ENCODE data around the gene SIX5.
A peak's percentile ranks its signal among the peaks of the same experiment; 100 is the strongest.

The SIX5 gene
- 1.2 to 1.4 (median 1.4) reads per million in 3 donors for total RNA-seq

DNA sequence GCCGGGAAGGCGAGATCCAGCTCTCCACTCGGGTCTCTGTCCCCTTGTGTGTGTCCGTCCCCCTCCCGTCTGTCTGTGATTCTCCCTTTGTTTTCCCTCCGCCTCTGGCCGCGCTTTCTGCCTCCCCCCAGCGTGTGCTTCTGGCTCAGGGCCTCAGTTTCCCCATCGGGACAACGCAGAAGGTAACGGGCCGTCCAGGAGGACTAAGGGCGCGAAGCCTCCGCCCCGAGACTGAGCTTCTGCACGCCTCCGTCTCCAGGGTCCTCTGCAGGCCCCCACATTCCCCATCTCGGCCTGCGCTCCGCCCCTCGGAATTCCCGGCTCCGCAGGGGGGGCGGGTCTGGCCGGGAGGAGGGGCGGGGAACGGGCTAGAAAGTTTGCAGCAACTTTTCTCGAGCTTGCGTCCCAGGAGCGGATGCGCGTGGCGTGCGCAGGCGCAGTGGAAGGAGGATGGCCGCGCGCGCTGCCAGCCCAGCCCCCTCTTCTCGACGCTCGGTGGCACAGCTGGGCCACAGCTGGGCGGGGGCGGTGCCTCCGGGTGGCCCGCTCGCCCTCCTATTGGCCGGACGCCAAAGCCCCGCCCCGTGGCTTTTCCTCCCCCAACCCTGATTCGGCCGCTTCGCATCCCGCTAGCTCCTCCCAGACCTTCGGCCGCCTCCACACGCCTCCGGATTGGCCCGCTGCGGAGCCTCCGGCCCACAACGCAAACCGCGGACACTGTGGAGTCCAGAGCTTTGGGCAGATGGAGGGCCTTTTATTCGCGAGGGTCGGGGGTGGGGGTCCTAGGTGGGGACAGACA, at the start of gene SIX5:
Gene SIX5 (minus strand): TSS at position 269 of the 799 bp plus-strand sequence. CDS start 408 bp downstream, outside the sequence.
- H3K4me3 ChIP-seq (ENCODE audit: insufficient read depth, low read depth, low read length, poor library complexity, severe bottlenecking), result peak within 1 kb of the TSS; percentile 68
- H3K36me3 ChIP-seq (ENCODE audit: control insufficient read depth, insufficient read depth, low read length), result no peaks in the 10 kb centered on the region
- peaks cover 17% of the 10 kb centered on the region for H3K27me3 ChIP-seq (replicated peaks; ENCODE audit: control insufficient read depth, insufficient read depth, low read length, poor library complexity, severe bottlenecking)
- peak within 1 kb of the TSS; percentile 56 for H3K27ac ChIP-seq (ENCODE audit: insufficient read depth, low read length, poor library complexity, severe bottlenecking)
- H3K9me3 ChIP-seq (ENCODE audit: control insufficient read depth, low read length), result no peaks in the 10 kb centered on the region
- DNase-seq, result peak; percentile 86 to 92 (median 91)
- H3K4me1 ChIP-seq (ENCODE audit: control insufficient read depth, insufficient read depth, low read length, poor library complexity, severe bottlenecking), result peaks cover 30% of the 10 kb centered on the region

DNA sequence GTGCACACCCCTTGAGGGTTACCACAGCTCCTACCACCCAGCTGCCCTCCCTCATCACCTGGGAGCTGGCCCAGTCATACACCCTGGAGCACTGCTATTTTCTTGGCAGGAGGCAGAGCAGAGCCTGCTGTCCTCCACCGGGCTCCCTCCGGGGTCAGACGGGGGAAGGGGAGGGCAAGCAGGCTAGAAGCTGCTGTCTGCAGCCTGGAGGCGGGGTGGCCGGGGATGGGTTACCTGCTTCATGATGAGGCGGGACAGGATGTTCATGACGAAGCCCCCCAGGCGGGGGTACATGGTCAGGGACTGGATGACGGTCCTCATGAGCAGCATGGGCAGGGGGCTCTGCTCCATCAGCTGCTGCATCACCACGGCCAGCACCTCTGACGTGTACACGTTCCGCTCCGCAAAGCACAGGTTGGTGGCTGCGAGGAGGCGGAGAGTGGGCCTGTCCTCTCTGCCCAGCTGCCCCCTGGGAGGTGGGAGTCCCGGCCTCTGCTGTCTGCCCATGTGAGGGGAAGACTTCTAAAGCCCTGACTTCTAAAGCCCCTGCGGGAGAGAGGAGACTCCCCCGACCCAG, 48.8 kb upstream of the SIX5 start:
- H3K36me3 ChIP-seq (ENCODE audit: control insufficient read depth, insufficient read depth, low read length), result peaks cover 11% of the 10 kb centered on the region
- no peaks in the 10 kb centered on the region for H3K27me3 ChIP-seq (replicated peaks; ENCODE audit: control insufficient read depth, insufficient read depth, low read length, poor library complexity, severe bottlenecking)
- no peaks in the 10 kb centered on the region for H3K9me3 ChIP-seq (ENCODE audit: control insufficient read depth, low read length)
- no peak overlapping the region for H3K27ac ChIP-seq (ENCODE audit: insufficient read depth, low read length, poor library complexity, severe bottlenecking)
- no peak for DNase-seq
- H3K4me3 ChIP-seq (ENCODE audit: insufficient read depth, low read depth, low read length, poor library complexity, severe bottlenecking), result no peak overlapping the region
- no peaks in the 10 kb centered on the region for H3K4me1 ChIP-seq (ENCODE audit: control insufficient read depth, insufficient read depth, low read length, poor library complexity, severe bottlenecking)

- peak; percentile 87 to 92 (median 91) for DNase-seq
- Histone ChIP-seq H3K4me1 (ENCODE audit: control insufficient read depth, insufficient read depth, low read length, poor library complexity, severe bottlenecking) (no peaks in the 10 kb centered on the region), H3K4me3 (ENCODE audit: insufficient read depth, low read depth, low read length, poor library complexity, severe bottlenecking) (no peak overlapping the region), H3K27ac (ENCODE audit: insufficient read depth, low read length, poor library complexity, severe bottlenecking) (no peak overlapping the region), H3K36me3 (ENCODE audit: control insufficient read depth, insufficient read depth, low read length) (peaks cover 5% of the 10 kb centered on the region), H3K27me3 (replicated peaks; ENCODE audit: control insufficient read depth, insufficient read depth, low read length, poor library complexity, severe bottlenecking) (no peaks in the 10 kb centered on the region), H3K9me3 (ENCODE audit: control insufficient read depth, low read length) (no peaks in the 10 kb centered on the region)
Measured at GRCh38 chr19:45817010-45817724, 48.1 kb upstream of the SIX5 start.

DNA sequence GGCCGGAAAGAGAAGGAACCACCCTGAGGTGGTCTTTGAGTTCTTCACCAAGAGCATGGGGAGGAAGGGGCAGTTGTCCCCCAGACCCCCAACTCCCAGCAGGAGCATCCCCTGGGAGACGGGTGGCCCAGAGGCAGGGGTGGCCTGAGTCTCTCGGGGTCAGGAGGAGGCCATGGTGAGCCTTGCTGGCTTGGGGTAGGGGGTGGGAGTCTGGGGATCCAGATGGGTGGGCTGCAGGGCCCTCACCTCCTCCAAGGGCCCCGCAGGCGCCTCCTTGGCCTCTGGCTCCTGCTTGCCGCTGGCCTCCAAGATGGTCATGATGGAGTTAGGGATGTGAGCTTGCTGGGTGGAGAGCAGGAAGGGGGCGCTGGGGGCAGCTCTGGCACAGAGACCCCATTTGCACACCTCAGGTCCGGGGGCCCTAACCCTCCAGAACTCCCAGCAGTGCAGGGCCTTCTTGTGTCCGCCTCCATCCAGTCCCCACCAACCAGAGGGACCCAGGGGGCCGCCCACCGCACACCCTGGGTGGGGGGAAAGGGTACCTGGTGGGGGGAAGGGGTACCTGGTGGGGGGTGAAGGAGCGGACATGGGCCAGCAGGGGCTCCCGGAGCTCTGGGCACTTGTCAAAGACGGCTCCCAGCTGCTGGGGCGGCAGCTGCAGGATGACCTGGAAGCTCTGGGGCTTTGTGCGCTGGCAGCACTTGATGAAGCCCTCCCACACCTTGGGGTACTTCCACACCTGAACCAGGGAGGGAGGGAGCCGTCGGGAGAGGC, 47.4 kb upstream of the SIX5 start:
- H3K4me3 ChIP-seq (ENCODE audit: insufficient read depth, low read depth, low read length, poor library complexity, severe bottlenecking), result no peak overlapping the region
- H3K9me3 ChIP-seq (ENCODE audit: control insufficient read depth, low read length), result no peaks in the 10 kb centered on the region
- H3K27ac ChIP-seq (ENCODE audit: insufficient read depth, low read length, poor library complexity, severe bottlenecking), result no peak overlapping the region
- no peaks in the 10 kb centered on the region for H3K4me1 ChIP-seq (ENCODE audit: control insufficient read depth, insufficient read depth, low read length, poor library complexity, severe bottlenecking)
- H3K27me3 ChIP-seq (replicated peaks; ENCODE audit: control insufficient read depth, insufficient read depth, low read length, poor library complexity, severe bottlenecking), result no peaks in the 10 kb centered on the region
- DNase-seq, result no peak
- H3K36me3 ChIP-seq (ENCODE audit: control insufficient read depth, insufficient read depth, low read length), result peaks cover 5% of the 10 kb centered on the region

- no peaks in the 10 kb centered on the region for H3K9me3 ChIP-seq (ENCODE audit: control insufficient read depth, low read length)
- no peak overlapping the region for H3K4me3 ChIP-seq (ENCODE audit: insufficient read depth, low read depth, low read length, poor library complexity, severe bottlenecking)
- no peaks in the 10 kb centered on the region for H3K27me3 ChIP-seq (replicated peaks; ENCODE audit: control insufficient read depth, insufficient read depth, low read length, poor library complexity, severe bottlenecking)
- H3K27ac ChIP-seq (ENCODE audit: insufficient read depth, low read length, poor library complexity, severe bottlenecking), result no peak overlapping the region
- no peak for DNase-seq
- H3K36me3 ChIP-seq (ENCODE audit: control insufficient read depth, insufficient read depth, low read length), result peaks cover 3% of the 10 kb centered on the region
- H3K4me1 ChIP-seq (ENCODE audit: control insufficient read depth, insufficient read depth, low read length, poor library complexity, severe bottlenecking), result no peaks in the 10 kb centered on the region
Measured at GRCh38 chr19:45815481-45816216, 46.6 kb upstream of the SIX5 start.

- no peak within 1 kb of the TSS for H3K4me3 ChIP-seq (ENCODE audit: insufficient read depth, low read depth, low read length, poor library complexity, severe bottlenecking)
- no peaks in the 10 kb centered on the region for H3K36me3 ChIP-seq (ENCODE audit: control insufficient read depth, insufficient read depth, low read length)
- no peaks in the 10 kb centered on the region for H3K27me3 ChIP-seq (replicated peaks; ENCODE audit: control insufficient read depth, insufficient read depth, low read length, poor library complexity, severe bottlenecking)
- no peak within 1 kb of the TSS for H3K27ac ChIP-seq (ENCODE audit: insufficient read depth, low read length, poor library complexity, severe bottlenecking)
- H3K9me3 ChIP-seq (ENCODE audit: control insufficient read depth, low read length), result no peaks in the 10 kb centered on the region
- DNase-seq, result no peak
- no peaks in the 10 kb centered on the region for H3K4me1 ChIP-seq (ENCODE audit: control insufficient read depth, insufficient read depth, low read length, poor library complexity, severe bottlenecking)
Measured at GRCh38 chr19:45814851-45815480, 45.9 kb upstream of the SIX5 start, which contains the start of gene RSPH6A. TSS of gene RSPH6A (minus strand) at chr19:45815308. CDS start at chr19:45815176, 132 bp downstream.

- no peaks in the 10 kb centered on the region for H3K9me3 ChIP-seq (ENCODE audit: control insufficient read depth, low read length)
- H3K36me3 ChIP-seq (ENCODE audit: control insufficient read depth, insufficient read depth, low read length), result no peaks in the 10 kb centered on the region
- no peaks in the 10 kb centered on the region for H3K4me1 ChIP-seq (ENCODE audit: control insufficient read depth, insufficient read depth, low read length, poor library complexity, severe bottlenecking)
- no peaks in the 10 kb centered on the region for H3K27me3 ChIP-seq (replicated peaks; ENCODE audit: control insufficient read depth, insufficient read depth, low read length, poor library complexity, severe bottlenecking)
- H3K4me3 ChIP-seq (ENCODE audit: insufficient read depth, low read depth, low read length, poor library complexity, severe bottlenecking), result no peak overlapping the region
- H3K27ac ChIP-seq (ENCODE audit: insufficient read depth, low read length, poor library complexity, severe bottlenecking), result no peak overlapping the region
- no peak for DNase-seq
Measured at GRCh38 chr19:45814166-45814780, 45.2 kb upstream of the SIX5 start.

DNA sequence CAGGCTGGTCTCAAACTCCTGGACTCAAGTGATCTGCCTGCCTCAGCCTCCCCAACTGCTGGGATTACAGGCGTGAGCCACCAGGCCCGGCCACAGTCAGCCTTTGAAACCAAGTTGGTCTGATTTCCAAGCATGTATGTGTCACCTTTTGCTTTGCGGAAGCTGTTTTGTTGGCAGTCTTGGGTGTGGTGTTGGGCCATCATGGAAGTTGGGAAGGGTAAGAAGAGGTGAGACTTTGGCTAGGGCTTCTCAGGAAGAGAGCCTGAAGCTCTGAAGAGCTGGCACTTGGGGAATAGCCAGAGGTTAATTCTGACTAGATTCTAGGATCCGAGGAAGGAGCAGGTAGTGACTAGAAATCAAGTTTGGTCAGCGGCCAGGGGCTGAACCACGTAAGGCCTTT, 43.2 kb upstream of the SIX5 start:
- no peaks in the 10 kb centered on the region for H3K4me1 ChIP-seq (ENCODE audit: control insufficient read depth, insufficient read depth, low read length, poor library complexity, severe bottlenecking)
- no peaks in the 10 kb centered on the region for H3K9me3 ChIP-seq (ENCODE audit: control insufficient read depth, low read length)
- H3K27ac ChIP-seq (ENCODE audit: insufficient read depth, low read length, poor library complexity, severe bottlenecking), result no peak overlapping the region
- H3K4me3 ChIP-seq (ENCODE audit: insufficient read depth, low read depth, low read length, poor library complexity, severe bottlenecking), result no peak overlapping the region
- no peak for DNase-seq
- no peaks in the 10 kb centered on the region for H3K36me3 ChIP-seq (ENCODE audit: control insufficient read depth, insufficient read depth, low read length)
- no peaks in the 10 kb centered on the region for H3K27me3 ChIP-seq (replicated peaks; ENCODE audit: control insufficient read depth, insufficient read depth, low read length, poor library complexity, severe bottlenecking)
